Measurements from ENCODE around the gene HINT2.

The HINT2 gene

DNA sequence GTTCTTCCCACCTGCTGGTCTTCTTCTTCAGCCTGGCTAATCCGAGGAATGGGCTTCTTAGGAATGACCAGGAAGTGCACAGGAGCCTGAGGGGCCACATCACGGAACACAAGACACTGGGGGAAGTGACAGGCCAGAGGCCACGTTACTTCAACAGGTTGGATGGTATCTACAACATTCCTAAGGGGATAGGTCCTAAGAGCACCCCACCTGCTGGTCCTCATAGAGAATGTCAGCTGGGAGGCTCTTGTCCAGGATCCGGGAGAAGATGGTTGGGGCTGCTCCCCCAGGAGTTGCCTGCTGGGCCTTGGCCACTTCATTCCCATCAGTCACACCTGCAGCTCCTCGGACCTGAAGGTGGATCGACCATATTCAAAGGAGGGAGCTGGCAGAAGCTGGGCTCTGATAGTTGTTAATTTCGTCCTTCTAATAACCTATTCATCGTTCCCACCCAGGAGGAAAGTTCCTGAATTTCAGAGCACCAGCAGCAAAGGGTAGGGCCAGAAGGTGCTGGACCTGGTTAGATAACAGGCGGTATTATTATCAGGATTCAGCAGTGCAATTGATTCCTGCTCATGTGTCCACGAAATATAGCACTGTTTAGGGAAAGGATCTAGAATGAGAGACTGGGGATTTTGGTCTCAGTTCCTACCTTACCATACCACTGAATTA lies 1.3 kb downstream of the HINT2 start:
- H3K27ac ChIP-seq (ENCODE audit: low read depth, low read length): peak overlapping the region; percentile 93
- peaks cover 0 to 16% (median 12%) of the 10 kb centered on the region in 5 donors for H3K36me3 ChIP-seq (ENCODE audit: control insufficient read depth in 5 of 5, insufficient read depth in 5 of 5, low read length in 5 of 5)
- H3K9me3 ChIP-seq (ENCODE audit: control insufficient read depth in 5 of 5, low read length in 5 of 5): peaks cover 0 to 2% (median 0%) of the 10 kb centered on the region in 5 donors
- peak overlapping the region in 4 of 5 donors; percentile 41 to 94 (median 86) for H3K9ac ChIP-seq (ENCODE audit: low read length in 5 of 5)
- H3K4me3 ChIP-seq (ENCODE audit: low read depth in 1 of 5, low read length in 5 of 5): peak overlapping the region in 1 of 5 donors; percentile 87
- H3K27me3 ChIP-seq (ENCODE audit: control insufficient read depth in 5 of 5, insufficient read depth in 4 of 5, low read length in 5 of 5): peaks cover 0 to 5% (median 0%) of the 10 kb centered on the region in 5 donors
- peaks cover 14 to 42% (median 39%) of the 10 kb centered on the region in 5 donors for H3K4me1 ChIP-seq (ENCODE audit: control insufficient read depth in 5 of 5, insufficient read depth in 5 of 5, low read length in 5 of 5)

DNA sequence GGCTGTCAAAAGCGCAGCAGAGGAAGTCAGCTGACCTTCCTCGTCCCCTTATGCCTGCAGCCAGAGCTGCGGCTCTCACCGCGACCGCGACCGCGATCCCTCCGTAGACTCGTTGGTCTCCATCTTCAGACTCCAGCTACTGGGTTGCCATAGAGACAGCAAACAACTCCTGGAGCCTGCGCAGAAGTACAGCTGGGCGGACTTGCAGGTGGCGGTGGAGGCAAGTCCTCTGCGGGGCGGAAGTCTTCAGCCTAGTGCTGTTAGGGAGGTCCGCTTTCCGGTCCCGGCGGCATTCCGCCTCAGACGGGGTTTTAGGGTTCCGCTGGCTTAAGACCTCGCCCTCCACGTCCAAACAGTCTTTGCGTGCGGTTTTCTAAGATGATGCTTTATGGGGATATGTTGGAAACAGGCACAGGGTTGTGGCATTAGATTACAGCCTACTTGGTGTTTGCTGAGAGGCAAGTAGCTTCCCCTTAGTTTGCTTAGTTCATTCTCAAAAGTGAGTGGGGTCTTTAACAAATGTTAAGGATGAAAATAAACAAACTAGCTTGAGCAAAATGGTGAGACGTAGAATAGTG lies 2.7 kb downstream of the HINT2 start, which contains the start of gene SPAG8:
TSS of gene SPAG8 (minus strand) at position 238 of the 578 bp plus-strand sequence. CDS start at position 123, 115 bp downstream.
- Histone ChIP-seq H3K27me3 (ENCODE audit: control insufficient read depth in 5 of 5, insufficient read depth in 4 of 5, low read length in 5 of 5) (peaks cover 0 to 5% (median 0%) of the 10 kb centered on the region in 5 donors), H3K4me3 (ENCODE audit: low read depth in 1 of 5, low read length in 5 of 5) (peak within 1 kb of the TSS; percentile 72 to 82 (median 74)), H3K9me3 (ENCODE audit: control insufficient read depth in 5 of 5, low read length in 5 of 5) (peaks cover 0 to 2% (median 0%) of the 10 kb centered on the region in 5 donors), H3K9ac (ENCODE audit: low read length in 5 of 5) (peak within 1 kb of the TSS in 4 of 5 donors; percentile 26 to 62 (median 50)), H3K4me1 (ENCODE audit: control insufficient read depth in 5 of 5, insufficient read depth in 5 of 5, low read length in 5 of 5) (peaks cover 14 to 42% (median 39%) of the 10 kb centered on the region in 5 donors), H3K27ac (ENCODE audit: low read depth, low read length) (peak within 1 kb of the TSS; percentile 93), H3K36me3 (ENCODE audit: control insufficient read depth in 5 of 5, insufficient read depth in 5 of 5, low read length in 5 of 5) (peaks cover 9 to 30% (median 23%) of the 10 kb centered on the region in 5 donors)

DNA sequence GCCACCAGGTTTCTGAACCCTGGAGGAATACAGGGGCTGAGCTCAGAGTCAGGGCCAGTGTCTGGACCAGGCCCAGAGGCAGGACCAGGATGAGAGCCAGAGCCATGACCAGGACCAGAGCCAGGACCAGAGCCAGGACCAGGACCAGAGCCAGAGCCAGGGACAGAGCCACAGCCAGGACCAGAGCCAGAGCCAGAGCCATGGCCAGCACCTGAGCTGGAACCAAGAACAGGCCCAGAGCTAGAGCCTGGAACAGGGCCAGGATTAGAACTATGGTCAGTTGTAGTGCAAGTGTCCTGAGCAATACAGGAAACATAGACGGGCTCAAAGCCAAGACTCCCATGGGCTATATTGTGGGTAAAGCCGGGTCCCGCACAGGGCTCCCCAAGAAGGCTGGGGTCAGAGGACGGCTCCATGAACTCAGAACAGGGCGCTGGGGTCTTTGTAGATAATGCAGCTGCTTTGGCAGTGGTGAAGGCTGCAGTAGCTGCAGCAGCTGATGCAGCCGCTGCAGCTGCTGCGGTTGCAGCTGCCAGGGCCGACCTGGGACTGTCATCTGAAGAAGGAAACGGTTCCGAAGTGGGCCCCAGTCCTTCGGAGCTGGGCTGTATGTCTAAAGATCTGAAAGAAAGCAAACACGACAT lies 3.3 kb downstream of the HINT2 start:
- Histone ChIP-seq H3K9ac (ENCODE audit: low read length in 5 of 5) (peak overlapping the region in 3 of 5 donors; percentile 42 to 58 (median 50)), H3K4me3 (ENCODE audit: low read depth in 1 of 5, low read length in 5 of 5) (peak overlapping the region; percentile 72 to 82 (median 74)), H3K36me3 (ENCODE audit: control insufficient read depth in 5 of 5, insufficient read depth in 5 of 5, low read length in 5 of 5) (peaks cover 9 to 34% (median 29%) of the 10 kb centered on the region in 5 donors), H3K9me3 (ENCODE audit: control insufficient read depth in 5 of 5, low read length in 5 of 5) (peaks cover 0 to 2% (median 0%) of the 10 kb centered on the region in 5 donors), H3K27me3 (ENCODE audit: control insufficient read depth in 5 of 5, insufficient read depth in 4 of 5, low read length in 5 of 5) (peaks cover 0 to 5% (median 0%) of the 10 kb centered on the region in 5 donors), H3K4me1 (ENCODE audit: control insufficient read depth in 5 of 5, insufficient read depth in 5 of 5, low read length in 5 of 5) (peaks cover 14 to 42% (median 39%) of the 10 kb centered on the region in 5 donors), H3K27ac (ENCODE audit: low read depth, low read length) (peak overlapping the region; percentile 44)

- H3K36me3 ChIP-seq (ENCODE audit: control insufficient read depth in 5 of 5, insufficient read depth in 5 of 5, low read length in 5 of 5): peaks cover 9 to 48% (median 38%) of the 10 kb centered on the region in 5 donors
- H3K4me3 ChIP-seq (ENCODE audit: low read depth in 1 of 5, low read length in 5 of 5): no peak overlapping the region
- H3K27ac ChIP-seq (ENCODE audit: low read depth, low read length): no peak overlapping the region
- peaks cover 0 to 3% (median 0%) of the 10 kb centered on the region in 5 donors for H3K27me3 ChIP-seq (ENCODE audit: control insufficient read depth in 5 of 5, insufficient read depth in 4 of 5, low read length in 5 of 5)
- no peak overlapping the region for H3K9ac ChIP-seq (ENCODE audit: low read length in 5 of 5)
- H3K4me1 ChIP-seq (ENCODE audit: control insufficient read depth in 5 of 5, insufficient read depth in 5 of 5, low read length in 5 of 5): peaks cover 12 to 38% (median 36%) of the 10 kb centered on the region in 5 donors
- H3K9me3 ChIP-seq (ENCODE audit: control insufficient read depth in 5 of 5, low read length in 5 of 5): peaks cover 0 to 2% (median 0%) of the 10 kb centered on the region in 5 donors
These were observed 4.7 kb downstream of the HINT2 start for GRCh38 chr9:35810122-35810521.

GRCh38 chr9:35808433-35808832 lies 6.4 kb downstream of the HINT2 start:
- Histone ChIP-seq H3K27me3 (ENCODE audit: control insufficient read depth in 5 of 5, insufficient read depth in 4 of 5, low read length in 5 of 5) (no peaks in the 10 kb centered on the region), H3K4me1 (ENCODE audit: control insufficient read depth in 5 of 5, insufficient read depth in 5 of 5, low read length in 5 of 5) (peaks cover under 1 to 26% (median 25%) of the 10 kb centered on the region in 5 donors), H3K36me3 (ENCODE audit: control insufficient read depth in 5 of 5, insufficient read depth in 5 of 5, low read length in 5 of 5) (peaks cover 13 to 52% (median 38%) of the 10 kb centered on the region in 5 donors), H3K9me3 (ENCODE audit: control insufficient read depth in 5 of 5, low read length in 5 of 5) (no peaks in the 10 kb centered on the region), H3K4me3 (ENCODE audit: low read depth in 1 of 5, low read length in 5 of 5) (no peak overlapping the region), H3K27ac (ENCODE audit: low read depth, low read length) (no peak overlapping the region), H3K9ac (ENCODE audit: low read length in 5 of 5) (no peak overlapping the region)

DNA sequence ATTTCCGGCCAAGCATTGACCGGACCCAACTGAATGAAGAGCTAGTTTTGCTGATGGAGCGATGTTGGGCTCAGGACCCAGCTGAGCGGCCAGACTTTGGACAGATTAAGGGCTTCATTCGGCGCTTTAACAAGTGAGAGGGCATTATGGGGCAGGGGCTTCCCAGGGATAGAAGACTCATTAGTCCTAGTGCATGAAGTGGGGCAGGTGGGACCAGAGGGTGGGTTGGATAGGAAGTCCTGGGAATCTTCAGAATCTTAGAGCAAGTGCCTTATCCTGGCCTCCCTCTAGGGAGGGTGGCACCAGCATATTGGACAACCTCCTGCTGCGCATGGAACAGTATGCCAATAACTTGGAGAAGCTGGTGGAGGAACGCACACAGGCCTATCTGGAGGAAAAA lies 8.7 kb downstream of the HINT2 start:
- Histone ChIP-seq H3K4me1 (ENCODE audit: control insufficient read depth in 5 of 5, insufficient read depth in 5 of 5, low read length in 5 of 5) (peaks cover 0 to 2% (median 2%) of the 10 kb centered on the region in 5 donors), H3K9me3 (ENCODE audit: control insufficient read depth in 5 of 5, low read length in 5 of 5) (no peaks in the 10 kb centered on the region), H3K36me3 (ENCODE audit: control insufficient read depth in 5 of 5, insufficient read depth in 5 of 5, low read length in 5 of 5) (peaks cover 19 to 72% (median 56%) of the 10 kb centered on the region in 5 donors), H3K27me3 (ENCODE audit: control insufficient read depth in 5 of 5, insufficient read depth in 4 of 5, low read length in 5 of 5) (no peaks in the 10 kb centered on the region), H3K27ac (ENCODE audit: low read depth, low read length) (no peak overlapping the region), H3K9ac (ENCODE audit: low read length in 5 of 5) (no peak overlapping the region), H3K4me3 (ENCODE audit: low read depth in 1 of 5, low read length in 5 of 5) (no peak overlapping the region)

- H3K4me1 ChIP-seq (ENCODE audit: control insufficient read depth in 5 of 5, insufficient read depth in 5 of 5, low read length in 5 of 5): no peaks in the 10 kb centered on the region
- no peak overlapping the region for H3K4me3 ChIP-seq (ENCODE audit: low read depth in 1 of 5, low read length in 5 of 5)
- no peaks in the 10 kb centered on the region for H3K27me3 ChIP-seq (ENCODE audit: control insufficient read depth in 5 of 5, insufficient read depth in 4 of 5, low read length in 5 of 5)
- no peaks in the 10 kb centered on the region for H3K9me3 ChIP-seq (ENCODE audit: control insufficient read depth in 5 of 5, low read length in 5 of 5)
- H3K9ac ChIP-seq (ENCODE audit: low read length in 5 of 5): no peak overlapping the region
- no peak overlapping the region for H3K27ac ChIP-seq (ENCODE audit: low read depth, low read length)
- H3K36me3 ChIP-seq (ENCODE audit: control insufficient read depth in 5 of 5, insufficient read depth in 5 of 5, low read length in 5 of 5): peaks cover 10 to 54% (median 43%) of the 10 kb centered on the region in 5 donors
These were observed 13.3 kb downstream of the HINT2 start for GRCh38 chr9:35801328-35802128.

DNA sequence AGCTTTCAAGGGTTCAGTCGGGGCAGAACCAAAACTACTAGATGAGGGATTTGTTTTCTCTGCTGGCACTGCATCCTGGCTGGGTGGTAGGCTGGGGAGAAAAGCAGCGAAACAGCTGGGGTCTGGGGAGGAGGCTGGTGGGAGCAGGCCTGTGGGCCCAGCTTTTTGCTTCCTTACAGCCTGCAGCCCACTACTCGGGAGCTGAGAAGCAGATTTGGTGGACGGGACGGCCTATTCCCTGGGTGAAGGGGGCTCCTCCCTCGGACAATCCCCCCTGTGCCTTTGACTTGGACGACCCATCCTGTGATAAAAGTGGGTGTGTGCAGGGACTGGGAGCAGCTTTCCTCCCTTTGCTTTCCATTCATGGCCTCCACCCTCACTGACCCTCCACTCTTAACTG lies 14.3 kb downstream of the HINT2 start:
- Histone ChIP-seq H3K4me3 (ENCODE audit: low read depth in 1 of 5, low read length in 5 of 5) (no peak overlapping the region), H3K27me3 (ENCODE audit: control insufficient read depth in 5 of 5, insufficient read depth in 4 of 5, low read length in 5 of 5) (no peaks in the 10 kb centered on the region), H3K4me1 (ENCODE audit: control insufficient read depth in 5 of 5, insufficient read depth in 5 of 5, low read length in 5 of 5) (no peaks in the 10 kb centered on the region), H3K9me3 (ENCODE audit: control insufficient read depth in 5 of 5, low read length in 5 of 5) (no peaks in the 10 kb centered on the region), H3K27ac (ENCODE audit: low read depth, low read length) (no peak overlapping the region), H3K9ac (ENCODE audit: low read length in 5 of 5) (no peak overlapping the region), H3K36me3 (ENCODE audit: control insufficient read depth in 5 of 5, insufficient read depth in 5 of 5, low read length in 5 of 5) (peaks cover 10 to 44% (median 33%) of the 10 kb centered on the region in 5 donors)

GRCh38 chr9:35798658-35799374 lies 16.0 kb downstream of the HINT2 start:
- Histone ChIP-seq H3K9me3 (ENCODE audit: control insufficient read depth in 5 of 5, low read length in 5 of 5) (no peaks in the 10 kb centered on the region), H3K27ac (ENCODE audit: low read depth, low read length) (no peak overlapping the region)

More at GRCh38 chr9:35798658-35799374, 16.0 kb downstream of the HINT2 start:
- Histone ChIP-seq H3K27me3 (ENCODE audit: control insufficient read depth in 5 of 5, insufficient read depth in 4 of 5, low read length in 5 of 5) (no peaks in the 10 kb centered on the region), H3K9ac (ENCODE audit: low read length in 5 of 5) (no peak overlapping the region), H3K4me3 (ENCODE audit: low read depth in 1 of 5, low read length in 5 of 5) (no peak overlapping the region), H3K4me1 (ENCODE audit: control insufficient read depth in 5 of 5, insufficient read depth in 5 of 5, low read length in 5 of 5) (peaks cover 0 to 17% (median 13%) of the 10 kb centered on the region in 5 donors), H3K36me3 (ENCODE audit: control insufficient read depth in 5 of 5, insufficient read depth in 5 of 5, low read length in 5 of 5) (peaks cover 10 to 37% (median 28%) of the 10 kb centered on the region in 5 donors)
